Mucosa of descending colon (tissue), 3 donors: ENCODE results near the gene TNS2. TPM values are rescaled to one million over a fixed set of nuclear protein-coding genes. Genes with fewer than 3 reads are reported as not detected.

ENCODE experiments used
- ATAC-seq: fragments of 200-7000 bp; cut with Tn5 transposase; one replicate; pipeline ENCODE4 v1.9.1; 2020; ENCODE audit warnings: mild to moderate bottlenecking, moderate library complexity
- DNase-seq, 3 donors: peaks; one replicate each; pipeline ENCODE4 v3.0.0-alpha.2; 2020
- H3K36me3 ChIP-seq: fragments of 200-600 bp; one replicate; pipeline ENCODE4 v1.8.0; 2021; ENCODE audit warnings: low read depth, mild to moderate bottlenecking
- H3K4me1 ChIP-seq: fragments of 200-600 bp; one replicate; pipeline ENCODE4 v1.8.0; 2021; ENCODE audit warnings: low read depth, mild to moderate bottlenecking
- H3K4me3 ChIP-seq: fragments of 200-600 bp; one replicate; pipeline ENCODE4 v1.8.0; 2021; ENCODE audit warnings: mild to moderate bottlenecking
- H3K9me3 ChIP-seq: fragments of 200-600 bp; one replicate; pipeline ENCODE4 v1.8.0; 2021; ENCODE audit warnings: mild to moderate bottlenecking
- intact Hi-C, 2 donors: fragments of 100-400 bp; cut with DNase I in 1 of 2; cut with micrococcal nuclease in 1 of 2; formaldehyde crosslinking; loops; one replicate each; pipeline versions ENCODE4 v1.11.0 to v1.11.1; 2022; cut with DNase I, micrococcal nuclease
- total RNA-seq, 3 donors: library from RNA; stranded (reverse); fragmentation: NEBNext Ultra II Directional in 2 of 3; extraction: Animal tissue kit (Norgen Biotek cat#: 25700) in 2 of 3; gene quantifications; one replicate each; pipeline versions ENCODE4 v1.2.1 to v1.2.4, GENCODE V29; 2021 to 2023
- TF ChIP-seq, protein P1 (sequence below): fragments of 200-600 bp; IDR thresholded peaks from one replicate; pipeline ENCODE4 v1.8.0; 2022; ENCODE audit warnings: antibody characterized with exemption, mild to moderate bottlenecking
- donor health status: DM: no; HTN: no; CAD: no; lungs with moderate emphysema.
- donor health status: DM: no; HTN: no; CAD: no.
- donor health status: DM: no; HTN: yes; CAD: no.

The TNS2 gene
- total RNA-seq, 3 donors from 2014 or later: 22.6 to 119 (median 51.9) TPM

DNA sequence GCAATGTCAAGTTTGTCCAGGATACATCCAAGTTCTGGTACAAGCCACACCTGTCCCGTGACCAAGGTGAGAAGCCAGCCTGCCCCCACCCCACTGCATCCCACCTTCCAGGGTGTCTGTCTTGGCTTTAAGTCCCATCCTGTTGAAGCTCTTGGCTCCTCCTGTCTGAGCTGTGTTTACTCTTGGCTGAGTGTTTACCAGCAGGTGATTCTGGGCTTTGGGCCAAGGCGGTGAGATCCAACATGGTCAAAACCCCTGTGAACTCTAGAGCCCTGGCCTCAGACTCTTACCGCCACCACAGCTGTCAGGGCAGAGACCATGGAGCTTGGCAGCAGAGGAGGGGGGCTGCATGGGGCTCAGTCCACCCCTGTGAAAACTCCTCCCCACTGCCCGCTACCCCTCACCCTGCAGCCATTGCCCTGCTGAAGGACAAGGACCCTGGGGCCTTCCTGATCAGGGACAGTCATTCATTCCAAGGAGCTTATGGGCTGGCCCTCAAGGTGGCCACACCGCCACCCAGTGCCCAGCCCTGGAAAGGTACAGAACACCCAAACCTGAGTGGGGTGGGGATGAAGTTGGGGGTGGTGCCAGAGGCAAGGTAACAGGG is 11.6 kb downstream of the TNS2 start:
- TF ChIP-seq, protein P1, sequence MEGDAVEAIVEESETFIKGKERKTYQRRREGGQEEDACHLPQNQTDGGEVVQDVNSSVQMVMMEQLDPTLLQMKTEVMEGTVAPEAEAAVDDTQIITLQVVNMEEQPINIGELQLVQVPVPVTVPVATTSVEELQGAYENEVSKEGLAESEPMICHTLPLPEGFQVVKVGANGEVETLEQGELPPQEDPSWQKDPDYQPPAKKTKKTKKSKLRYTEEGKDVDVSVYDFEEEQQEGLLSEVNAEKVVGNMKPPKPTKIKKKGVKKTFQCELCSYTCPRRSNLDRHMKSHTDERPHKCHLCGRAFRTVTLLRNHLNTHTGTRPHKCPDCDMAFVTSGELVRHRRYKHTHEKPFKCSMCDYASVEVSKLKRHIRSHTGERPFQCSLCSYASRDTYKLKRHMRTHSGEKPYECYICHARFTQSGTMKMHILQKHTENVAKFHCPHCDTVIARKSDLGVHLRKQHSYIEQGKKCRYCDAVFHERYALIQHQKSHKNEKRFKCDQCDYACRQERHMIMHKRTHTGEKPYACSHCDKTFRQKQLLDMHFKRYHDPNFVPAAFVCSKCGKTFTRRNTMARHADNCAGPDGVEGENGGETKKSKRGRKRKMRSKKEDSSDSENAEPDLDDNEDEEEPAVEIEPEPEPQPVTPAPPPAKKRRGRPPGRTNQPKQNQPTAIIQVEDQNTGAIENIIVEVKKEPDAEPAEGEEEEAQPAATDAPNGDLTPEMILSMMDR: no peak
- Histone ChIP-seq H3K4me1 (peaks cover 15% of the 10 kb centered on the region), H3K9me3 (no peaks in the 10 kb centered on the region), H3K36me3 (no peaks in the 10 kb centered on the region), H3K4me3 (no peak overlapping the region)
- DNase-seq: peak; percentile 78 to 90 (median 84)
- ATAC-seq: peak; percentile 76
- intact Hi-C loops: loop anchor here (5.0 to 10.0 kb wide), 2 partner anchors 36 to 133 kb away; partner anchors contain the start of gene IGFBP6 (in 1 of the 2)

DNA sequence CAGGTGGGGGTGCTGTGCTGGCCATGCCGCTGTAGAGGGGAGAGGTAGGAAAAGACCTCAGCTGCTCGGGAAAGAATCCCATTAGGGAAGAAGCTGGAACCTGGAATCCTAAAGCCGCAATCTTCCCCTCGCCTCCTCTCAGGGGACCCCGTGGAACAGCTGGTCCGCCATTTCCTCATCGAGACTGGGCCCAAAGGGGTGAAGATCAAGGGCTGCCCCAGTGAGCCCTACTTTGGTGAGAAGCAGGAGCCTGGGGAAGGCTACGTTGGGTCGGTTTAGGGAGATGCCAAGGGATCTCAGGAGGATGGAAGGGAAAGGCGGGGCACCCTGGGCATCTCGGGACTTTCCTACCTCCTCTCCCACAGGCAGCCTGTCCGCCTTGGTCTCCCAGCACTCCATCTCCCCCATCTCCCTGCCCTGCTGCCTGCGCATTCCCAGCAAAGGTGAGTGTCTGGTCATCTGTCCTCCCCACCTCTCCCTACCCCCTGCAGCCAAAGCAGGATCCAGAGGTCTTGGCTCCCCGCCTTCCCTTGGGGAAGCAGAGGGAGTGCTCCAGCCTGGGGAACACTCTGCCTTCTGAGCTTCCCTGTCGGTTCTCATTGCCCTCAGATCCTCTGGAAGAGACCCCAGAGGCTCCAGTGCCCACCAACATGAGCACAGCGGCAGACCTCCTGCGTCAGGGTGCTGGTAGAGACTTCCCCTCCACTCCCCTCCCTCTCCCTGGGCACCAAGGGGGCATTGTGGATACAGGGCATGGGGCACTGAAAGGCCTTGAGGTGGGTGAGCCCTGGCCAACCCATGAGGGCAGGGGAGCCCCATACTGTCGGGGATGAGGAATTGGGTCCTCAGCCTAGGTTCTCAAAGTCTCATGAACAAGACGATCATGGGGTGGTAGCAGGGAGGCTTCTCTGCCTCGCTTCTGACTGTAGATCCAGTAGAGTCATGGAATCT is 12.4 kb downstream of the TNS2 start:
- peaks cover 15% of the 10 kb centered on the region for H3K4me1 ChIP-seq
- no peaks in the 10 kb centered on the region for H3K9me3 ChIP-seq
- ATAC-seq: no peak
- TF ChIP-seq, protein P1: no peak
- no peak overlapping the region for H3K4me3 ChIP-seq
- H3K36me3 ChIP-seq: no peaks in the 10 kb centered on the region
- peak in 1 of 3 donors; percentile 28 for DNase-seq
- intact Hi-C loops: loop anchor here (5.0 to 10.0 kb wide), 2 partner anchors 35 to 133 kb away; partner anchors contain the start of gene IGFBP6 (in 1 of the 2)

DNA sequence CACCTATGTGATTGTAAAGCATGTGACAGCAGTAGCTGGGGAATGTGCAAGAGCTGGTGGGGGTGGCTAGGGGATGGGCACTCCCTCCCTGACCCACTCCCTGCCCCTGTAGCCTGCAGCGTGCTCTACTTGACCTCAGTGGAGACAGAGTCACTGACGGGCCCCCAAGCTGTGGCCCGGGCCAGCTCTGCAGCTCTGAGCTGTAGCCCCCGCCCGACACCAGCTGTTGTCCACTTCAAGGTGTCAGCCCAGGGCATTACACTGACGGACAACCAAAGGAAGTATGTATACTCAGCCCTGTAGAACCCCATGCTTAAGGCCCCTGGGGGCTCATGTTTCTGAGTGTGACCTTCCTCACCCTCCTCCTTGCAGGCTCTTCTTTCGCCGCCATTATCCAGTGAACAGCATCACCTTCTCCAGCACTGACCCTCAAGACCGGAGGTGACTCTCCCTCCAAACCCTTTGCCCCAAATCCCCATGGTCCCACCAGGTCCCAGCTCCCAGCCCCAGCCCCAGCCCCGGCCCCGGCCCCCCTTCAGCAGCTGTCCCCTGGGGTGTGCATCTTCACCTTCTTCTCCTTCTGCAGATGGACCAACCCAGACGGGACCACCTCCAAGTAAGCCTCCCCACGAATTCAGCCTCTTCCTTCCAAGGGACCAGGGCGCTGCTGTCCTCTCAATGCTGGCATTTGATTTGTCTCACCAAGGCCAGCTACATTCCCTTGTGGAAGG is 13.3 kb downstream of the TNS2 start:
- Histone ChIP-seq H3K9me3 (no peaks in the 10 kb centered on the region), H3K4me3 (no peak overlapping the region), H3K36me3 (no peaks in the 10 kb centered on the region), H3K4me1 (peaks cover 15% of the 10 kb centered on the region)
- DNase-seq: peak in 1 of 3 donors; percentile 37
- intact Hi-C loops: loop anchor here (5.0 to 10.0 kb wide), 2 partner anchors 34 to 132 kb away; partner anchors contain the start of gene IGFBP6 (in 1 of the 2)
- ATAC-seq: no peak
- TF ChIP-seq, protein P1: no peak

DNA sequence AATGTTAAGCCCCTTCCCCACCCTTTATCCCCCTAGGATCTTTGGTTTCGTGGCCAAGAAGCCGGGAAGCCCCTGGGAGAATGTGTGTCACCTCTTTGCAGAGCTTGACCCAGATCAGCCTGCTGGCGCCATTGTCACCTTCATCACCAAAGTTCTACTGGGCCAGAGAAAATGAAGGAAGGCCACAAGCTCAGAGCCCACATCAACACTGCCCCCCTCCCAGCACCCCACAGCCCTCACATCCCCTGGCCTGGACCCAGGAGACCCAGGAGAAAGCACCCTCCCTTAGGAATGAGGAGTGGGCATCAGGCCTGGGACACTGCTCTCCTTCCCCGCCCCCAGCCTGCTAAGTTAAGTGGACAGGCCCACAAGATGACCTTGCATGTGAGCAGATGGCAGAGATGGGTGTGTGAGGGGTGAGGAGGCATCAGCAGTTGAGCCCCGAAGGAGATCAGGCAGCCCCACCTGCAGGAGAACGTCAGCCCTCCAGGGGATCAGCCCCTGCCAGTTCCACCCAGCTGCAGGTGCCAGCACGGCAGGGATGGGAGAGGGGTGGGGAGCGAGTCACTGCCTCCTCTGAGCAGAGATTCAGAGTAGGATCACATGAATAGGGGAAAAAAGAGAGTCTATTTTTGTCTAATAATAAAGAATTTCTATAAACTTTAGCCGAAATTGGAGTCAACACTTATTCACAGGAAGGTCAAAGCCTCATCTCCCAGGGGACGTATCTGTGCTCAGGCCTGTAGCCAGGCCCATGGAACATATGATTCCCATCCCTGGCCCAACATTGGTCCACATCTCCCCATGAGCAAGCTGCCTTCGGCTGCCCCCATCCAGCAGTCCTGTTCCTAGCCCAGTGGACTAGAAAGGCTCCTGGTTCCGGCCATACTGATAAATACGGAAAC is 14.1 kb downstream of the TNS2 start:
- Histone ChIP-seq H3K36me3 (no peaks in the 10 kb centered on the region), H3K4me1 (peaks cover 15% of the 10 kb centered on the region), H3K9me3 (no peaks in the 10 kb centered on the region), H3K4me3 (no peak overlapping the region)
- intact Hi-C loops: loop anchor here (5.0 to 10.0 kb wide), 2 partner anchors 33 to 131 kb away; partner anchors contain the start of gene IGFBP6 (in 1 of the 2)
- TF ChIP-seq, protein P1: no peak
- DNase-seq: peak in 2 of 3 donors; percentile 29 to 45
- ATAC-seq: no peak
